ENCODE results near the gene OR9K2. TPM values are rescaled to one million over a fixed set of nuclear protein-coding genes. Genes with fewer than 3 reads are reported as not detected.

Gene OR9K2
- total and polyA plus RNA-seq, 10 of the 15 experiments (the other 5 are each of a cell fraction or from before 2014, with no cell fraction given), result not detected

- intact Hi-C loops (cut with micrococcal nuclease; ENCODE audit: unreplicated experiment) (no loop called here), in situ Hi-C loops (cut with MboI) (no loop called here)
- ATAC-seq (no peak), DNase-seq (ENCODE audit: low read depth, low spot score) (no peak), FAIRE-seq (no peak)
- no TSS peak for BruUV-seq (replicated peaks)
- ChIA-PET CTCF (no interaction called here), SMC1A (ENCODE audit: uncharacterized antibody, unreplicated experiment) (no interaction called here), POLR2A (interaction anchor here (0.6 kb wide), 1 partner anchor 514 kb away, joined by 4 read pairs; no protein-coding TSS in a partner anchor), RAD21 (ENCODE audit: unreplicated experiment) (no interaction called here)
- Histone ChIP-seq H3K9me3 (replicated peaks; ENCODE audit: control insufficient read depth, insufficient read depth, low read length) (no peaks in the 10 kb centered on the region; the same call in 2 of the 3 replicates), H3K36me3 (ENCODE audit: control insufficient read depth in 2 of 2, insufficient read depth in 2 of 2, low read length in 1 of 2) (no peaks in the 10 kb centered on the region), H3K27ac (ENCODE audit: control insufficient read depth, insufficient read depth) (no peak overlapping the region), H2AFZ (ENCODE audit: control insufficient read depth, low read depth, low read length) (no peak overlapping the region), H3K4me1 (ENCODE audit: control insufficient read depth, insufficient read depth, low read length) (no peaks in the 10 kb centered on the region), H3K79me2 (ENCODE audit: control insufficient read depth, insufficient read depth, low read length) (no peaks in the 10 kb centered on the region), H3K4me3 (no peak overlapping the region), H3K27me3 (replicated peaks in 1 of 2; ENCODE audit: control insufficient read depth in 2 of 2, insufficient read depth in 2 of 2, low read length in 1 of 2) (no peaks in the 10 kb centered on the region), H3K4me2 (ENCODE audit: control insufficient read depth, insufficient read depth) (no peak overlapping the region), H4K20me1 (ENCODE audit: control insufficient read depth, insufficient read depth) (no peaks in the 10 kb centered on the region), H3K9ac (ENCODE audit: control insufficient read depth, insufficient read depth, low read length) (no peak overlapping the region)
- TF ChIP-seq IRF4 (IDR thresholded peaks at IDR 0.05; ENCODE audit: low read depth, low read length) (no peak), NRF1 (conservative IDR thresholded peaks at IDR 0.05; ENCODE audit: low read depth, low read length) (no peak), CHD1 (IDR thresholded peaks at IDR 0.05; ENCODE audit: low read depth, low read length) (no peak), POU2F2 (IDR thresholded peaks at IDR 0.05; ENCODE audit: borderline replicate concordance, low read depth, low read length) (no peak), ZNF217 (IDR thresholded peaks at IDR 0.05) (no peak), E2F4 (IDR thresholded peaks at IDR 0.05; ENCODE audit: low read depth, low read length) (no peak), HDAC6 (IDR thresholded peaks at IDR 0.05; ENCODE audit: unreplicated experiment) (no peak), ZNF687 (IDR thresholded peaks at IDR 0.05) (no peak), POLR2AphosphoS2 (IDR thresholded peaks at IDR 0.05; ENCODE audit: low read depth, low read length) (no peak)
- WGBS (ENCODE audit: insufficient coverage, insufficient replicate concordance, low lambda C conversion rate, missing lambda C conversion rate), result 0% methylated on average over 2 of the region's 2 CpGs
These were observed 47.2 kb downstream of the OR9K2 start for GRCh38 chr12:55173456-55173855.

Other genes with a start within 250 kb of the OR9K2 start
Only the 7 nearest of the 8 such genes appear.
- gene TESPA1, start 141.6 kb upstream of the OR9K2 start, total RNA-seq (2014; rRNA removed), result 23.4 and 23.7 TPM in 2 replicates
- 32.6 and 35.3 TPM in 2 replicates for gene TESPA1, start 141.6 kb upstream of the OR9K2 start, total RNA-seq (2014; rRNA removed; fragmentation: Illumina TruSeq; extraction: Trizol)
- gene TESPA1, start 141.6 kb upstream of the OR9K2 start, total RNA-seq (2021), result 34.4 and 37.5 TPM in 2 replicates
- gene TESPA1, start 141.6 kb upstream of the OR9K2 start, polyA plus RNA-seq (2011; rRNA removed), result 19.6 and 37.5 TPM in 2 replicates
- 56.2 and 61.2 TPM in 2 replicates for gene TESPA1, start 141.6 kb upstream of the OR9K2 start, polyA plus RNA-seq (2014; fragmentation: Illumina TruSeq; extraction: Trizol)
- 10 to 100 TPM; 13.8 to 16.1 TPM for gene TESPA1, start 141.6 kb upstream of the OR9K2 start, polyA plus RNA-seq (2014; fragmentation: Nextera tagmentation; extraction: Ambion mirVana)
- 23.6 and 26.1 TPM in 2 replicates for gene TESPA1, start 141.6 kb upstream of the OR9K2 start, polyA plus RNA-seq (2014; rRNA removed)
- 10 to 100 TPM; 19.8 to 24.2 TPM for gene TESPA1, start 141.6 kb upstream of the OR9K2 start, polyA plus RNA-seq (2016; fragmentation: Nextera tagmentation; extraction: Ambion mirVana)
- not detected in 2 replicates for gene NEUROD4, start 106.4 kb upstream of the OR9K2 start, total RNA-seq (2014; rRNA removed)
- not detected in 2 replicates for gene NEUROD4, start 106.4 kb upstream of the OR9K2 start, total RNA-seq (2014; rRNA removed; fragmentation: Illumina TruSeq; extraction: Trizol)
- not detected in 2 replicates for gene NEUROD4, start 106.4 kb upstream of the OR9K2 start, total RNA-seq (2021)
- gene NEUROD4, start 106.4 kb upstream of the OR9K2 start, polyA plus RNA-seq (2011; rRNA removed), result not detected in 2 replicates
- gene NEUROD4, start 106.4 kb upstream of the OR9K2 start, polyA plus RNA-seq (2014; fragmentation: Illumina TruSeq; extraction: Trizol), result not detected in 2 replicates
- not detected for gene NEUROD4, start 106.4 kb upstream of the OR9K2 start, polyA plus RNA-seq (2014; fragmentation: Nextera tagmentation; extraction: Ambion mirVana)
- gene NEUROD4, start 106.4 kb upstream of the OR9K2 start, polyA plus RNA-seq (2014; rRNA removed), result not detected in 2 replicates
- gene NEUROD4, start 106.4 kb upstream of the OR9K2 start, polyA plus RNA-seq (2016; fragmentation: Nextera tagmentation; extraction: Ambion mirVana), result under 1 TPM in 1 of 2 experiments, not detected in 1; 0.06 TPM
- not detected in 2 replicates for gene OR10A7, start 94.6 kb downstream of the OR9K2 start, total RNA-seq (2014; rRNA removed)
- gene OR10A7, start 94.6 kb downstream of the OR9K2 start, total RNA-seq (2014; rRNA removed; fragmentation: Illumina TruSeq; extraction: Trizol), result not detected in 2 replicates
- gene OR10A7, start 94.6 kb downstream of the OR9K2 start, total RNA-seq (2021), result not detected in 2 replicates
- not detected in 2 replicates for gene OR10A7, start 94.6 kb downstream of the OR9K2 start, polyA plus RNA-seq (2011; rRNA removed)
- gene OR10A7, start 94.6 kb downstream of the OR9K2 start, polyA plus RNA-seq (2014; fragmentation: Illumina TruSeq; extraction: Trizol), result not detected in 2 replicates
- not detected for gene OR10A7, start 94.6 kb downstream of the OR9K2 start, polyA plus RNA-seq (2014; fragmentation: Nextera tagmentation; extraction: Ambion mirVana)
- gene OR10A7, start 94.6 kb downstream of the OR9K2 start, polyA plus RNA-seq (2014; rRNA removed), result not detected in 2 replicates
- gene OR10A7, start 94.6 kb downstream of the OR9K2 start, polyA plus RNA-seq (2016; fragmentation: Nextera tagmentation; extraction: Ambion mirVana), result not detected
- gene OR6C74, start 118.2 kb downstream of the OR9K2 start, total RNA-seq (2014; rRNA removed), result not detected in 2 replicates
- not detected in 2 replicates for gene OR6C74, start 118.2 kb downstream of the OR9K2 start, total RNA-seq (2014; rRNA removed; fragmentation: Illumina TruSeq; extraction: Trizol)
- not detected in 2 replicates for gene OR6C74, start 118.2 kb downstream of the OR9K2 start, total RNA-seq (2021)
- not detected in 2 replicates for gene OR6C74, start 118.2 kb downstream of the OR9K2 start, polyA plus RNA-seq (2011; rRNA removed)
- gene OR6C74, start 118.2 kb downstream of the OR9K2 start, polyA plus RNA-seq (2014; fragmentation: Illumina TruSeq; extraction: Trizol), result not detected in 2 replicates
- not detected for gene OR6C74, start 118.2 kb downstream of the OR9K2 start, polyA plus RNA-seq (2014; fragmentation: Nextera tagmentation; extraction: Ambion mirVana)
- gene OR6C74, start 118.2 kb downstream of the OR9K2 start, polyA plus RNA-seq (2014; rRNA removed), result not detected in 2 replicates
- not detected for gene OR6C74, start 118.2 kb downstream of the OR9K2 start, polyA plus RNA-seq (2016; fragmentation: Nextera tagmentation; extraction: Ambion mirVana)
- gene OR6C6, start 170.2 kb downstream of the OR9K2 start, total RNA-seq (2014; rRNA removed), result not detected in 2 replicates
- not detected in 2 replicates for gene OR6C6, start 170.2 kb downstream of the OR9K2 start, total RNA-seq (2014; rRNA removed; fragmentation: Illumina TruSeq; extraction: Trizol)
- gene OR6C6, start 170.2 kb downstream of the OR9K2 start, total RNA-seq (2021), result not detected in 2 replicates
- gene OR6C6, start 170.2 kb downstream of the OR9K2 start, polyA plus RNA-seq (2011; rRNA removed), result not detected in 2 replicates
- not detected in 2 replicates for gene OR6C6, start 170.2 kb downstream of the OR9K2 start, polyA plus RNA-seq (2014; fragmentation: Illumina TruSeq; extraction: Trizol)
- gene OR6C6, start 170.2 kb downstream of the OR9K2 start, polyA plus RNA-seq (2014; fragmentation: Nextera tagmentation; extraction: Ambion mirVana), result not detected
- not detected in 2 replicates for gene OR6C6, start 170.2 kb downstream of the OR9K2 start, polyA plus RNA-seq (2014; rRNA removed)
- not detected for gene OR6C6, start 170.2 kb downstream of the OR9K2 start, polyA plus RNA-seq (2016; fragmentation: Nextera tagmentation; extraction: Ambion mirVana)
- gene OR6C1, start 187.9 kb downstream of the OR9K2 start, total RNA-seq (2014; rRNA removed), result not detected in 2 replicates
- gene OR6C1, start 187.9 kb downstream of the OR9K2 start, total RNA-seq (2014; rRNA removed; fragmentation: Illumina TruSeq; extraction: Trizol), result not detected in 2 replicates
- gene OR6C1, start 187.9 kb downstream of the OR9K2 start, total RNA-seq (2021), result not detected in 2 replicates
- not detected in 2 replicates for gene OR6C1, start 187.9 kb downstream of the OR9K2 start, polyA plus RNA-seq (2011; rRNA removed)
- gene OR6C1, start 187.9 kb downstream of the OR9K2 start, polyA plus RNA-seq (2014; fragmentation: Illumina TruSeq; extraction: Trizol), result not detected in 2 replicates
- not detected for gene OR6C1, start 187.9 kb downstream of the OR9K2 start, polyA plus RNA-seq (2014; fragmentation: Nextera tagmentation; extraction: Ambion mirVana)
- gene OR6C1, start 187.9 kb downstream of the OR9K2 start, polyA plus RNA-seq (2014; rRNA removed), result not detected in 2 replicates
- not detected for gene OR6C1, start 187.9 kb downstream of the OR9K2 start, polyA plus RNA-seq (2016; fragmentation: Nextera tagmentation; extraction: Ambion mirVana)
- not detected in 2 replicates for gene OR6C3, start 204.3 kb downstream of the OR9K2 start, total RNA-seq (2014; rRNA removed)
- gene OR6C3, start 204.3 kb downstream of the OR9K2 start, total RNA-seq (2014; rRNA removed; fragmentation: Illumina TruSeq; extraction: Trizol), result not detected in 2 replicates
- not detected in 2 replicates for gene OR6C3, start 204.3 kb downstream of the OR9K2 start, total RNA-seq (2021)
- not detected in 2 replicates for gene OR6C3, start 204.3 kb downstream of the OR9K2 start, polyA plus RNA-seq (2011; rRNA removed)
- gene OR6C3, start 204.3 kb downstream of the OR9K2 start, polyA plus RNA-seq (2014; fragmentation: Illumina TruSeq; extraction: Trizol), result not detected in 2 replicates
- gene OR6C3, start 204.3 kb downstream of the OR9K2 start, polyA plus RNA-seq (2014; fragmentation: Nextera tagmentation; extraction: Ambion mirVana), result not detected
- gene OR6C3, start 204.3 kb downstream of the OR9K2 start, polyA plus RNA-seq (2014; rRNA removed), result not detected in 2 replicates
- gene OR6C3, start 204.3 kb downstream of the OR9K2 start, polyA plus RNA-seq (2016; fragmentation: Nextera tagmentation; extraction: Ambion mirVana), result not detected

Data from GM12878 (cell line).